Trophoblast cell (in vitro differentiated cells and primary cell): ENCODE results near the gene SH3BP4.

Experiments used
- DNase-seq, 2 donors: peaks; one replicate each; pipeline ENCODE4 v3.0.0-alpha.2; 2016
- H2AFZ ChIP-seq: 2 replicates; pipeline ENCODE4 v1.6.1; 2013; ENCODE audit warnings: low read length, moderate library complexity, mild to moderate bottlenecking; ENCODE audit not compliant: insufficient read depth, poor library complexity
- H2AK5ac ChIP-seq: 2 replicates; pipeline ENCODE4 v1.6.1; 2013; ENCODE audit warnings: mild to moderate bottlenecking, low read length
- H2BK120ac ChIP-seq: 2 replicates; pipeline ENCODE4 v1.6.1; 2013; ENCODE audit warnings: low read length, mild to moderate bottlenecking, moderate library complexity; ENCODE audit not compliant: insufficient read depth, poor library complexity
- H2BK12ac ChIP-seq: 2 replicates; pipeline ENCODE4 v1.6.1; 2013; ENCODE audit warnings: mild to moderate bottlenecking, low read length, moderate library complexity
- H2BK5ac ChIP-seq: 2 replicates; pipeline ENCODE4 v1.6.1; 2013; ENCODE audit warnings: low read length, low read depth, moderate library complexity, mild to moderate bottlenecking; ENCODE audit not compliant: poor library complexity
- H3K14ac ChIP-seq: 2 replicates; pipeline ENCODE4 v1.6.1; 2013; ENCODE audit warnings: mild to moderate bottlenecking, low read length
- H3K18ac ChIP-seq: 2 replicates; pipeline ENCODE4 v1.6.1; 2013; ENCODE audit warnings: mild to moderate bottlenecking, low read length
- H3K23ac ChIP-seq: 2 replicates; pipeline ENCODE4 v1.6.1; 2013; ENCODE audit warnings: low read length
- H3K27ac ChIP-seq: 2 replicates; pipeline ENCODE4 v1.5.1; 2013; ENCODE audit warnings: low read depth, mild to moderate bottlenecking, inconsistent platforms, low read length, moderate library complexity
- H3K27me3 ChIP-seq: 2 replicates; pipeline ENCODE4 v1.6.1; 2013; ENCODE audit warnings: inconsistent platforms, mild to moderate bottlenecking, low read length, moderate library complexity; ENCODE audit not compliant: insufficient read depth
- H3K36me3 ChIP-seq, 2 experiments: 1 replicate in 1 of 2; 2 replicates in 1 of 2; pipeline ENCODE4 v1.6.1; 2013; ENCODE audit warnings: low read length in 2 of 2, mild to moderate bottlenecking in 2 of 2, moderate library complexity in 1 of 2; ENCODE audit not compliant: insufficient read depth in 2 of 2, control insufficient read depth in 1 of 2
- H3K4ac ChIP-seq: 2 replicates; pipeline ENCODE4 v1.6.1; 2013; ENCODE audit warnings: low read depth, mild to moderate bottlenecking, low read length, moderate library complexity
- H3K4me1 ChIP-seq, 2 experiments: 1 replicate in 1 of 2; 2 replicates in 1 of 2; pipeline ENCODE4 v1.6.1; 2013; ENCODE audit warnings: low read length in 2 of 2, mild to moderate bottlenecking in 2 of 2, moderate library complexity in 1 of 2; ENCODE audit not compliant: insufficient read depth in 2 of 2, control insufficient read depth in 1 of 2
- H3K4me2 ChIP-seq: 2 replicates; pipeline ENCODE4 v1.6.1; 2013; ENCODE audit warnings: inconsistent platforms, mild to moderate bottlenecking, low read length, moderate library complexity
- H3K4me3 ChIP-seq: 2 replicates; pipeline ENCODE4 v1.5.1; 2013; ENCODE audit warnings: mild to moderate bottlenecking, low read depth, low read length, inconsistent platforms
- H3K79me1 ChIP-seq: one replicate; pipeline ENCODE4 v1.6.1; 2013; ENCODE audit warnings: low read length
- H3K79me2 ChIP-seq: 2 replicates; pipeline ENCODE4 v1.6.1; 2013; ENCODE audit warnings: low read length, mild to moderate bottlenecking; ENCODE audit not compliant: control insufficient read depth, insufficient read depth, poor library complexity
- H3K9ac ChIP-seq: 2 replicates; pipeline ENCODE4 v1.6.1; 2013; ENCODE audit warnings: mild to moderate bottlenecking, low read length
- H3K9me3 ChIP-seq: 2 replicates; pipeline ENCODE4 v1.6.1; 2013; ENCODE audit warnings: low read depth, mild to moderate bottlenecking, control low read depth, inconsistent platforms, low read length; ENCODE audit not compliant: insufficient read depth
- H4K12ac ChIP-seq: 2 replicates; pipeline ENCODE4 v1.6.1; 2013; ENCODE audit warnings: low read depth, mild to moderate bottlenecking, low read length, moderate library complexity
- H4K8ac ChIP-seq: 2 replicates; pipeline ENCODE4 v1.6.1; 2013; ENCODE audit warnings: low read depth, mild to moderate bottlenecking, low read length, moderate library complexity
- H4K91ac ChIP-seq: one replicate; pipeline ENCODE4 v1.6.1; 2013; ENCODE audit warnings: low read depth, mild to moderate bottlenecking, low read length, moderate library complexity
- WGBS: extraction: QIAGEN DNeasy Blood & Tissue Kit; methylation state at CpG from one replicate; pipeline ENCODE4 v1.1.7; 2013; ENCODE audit warnings: missing lambda C conversion rate; ENCODE audit not compliant: insufficient read length, insufficient coverage; ENCODE audit errors: extremely low coverage; 5-methylcytosine and 5-hydroxymethylcytosine counted together

The SH3BP4 gene

DNA sequence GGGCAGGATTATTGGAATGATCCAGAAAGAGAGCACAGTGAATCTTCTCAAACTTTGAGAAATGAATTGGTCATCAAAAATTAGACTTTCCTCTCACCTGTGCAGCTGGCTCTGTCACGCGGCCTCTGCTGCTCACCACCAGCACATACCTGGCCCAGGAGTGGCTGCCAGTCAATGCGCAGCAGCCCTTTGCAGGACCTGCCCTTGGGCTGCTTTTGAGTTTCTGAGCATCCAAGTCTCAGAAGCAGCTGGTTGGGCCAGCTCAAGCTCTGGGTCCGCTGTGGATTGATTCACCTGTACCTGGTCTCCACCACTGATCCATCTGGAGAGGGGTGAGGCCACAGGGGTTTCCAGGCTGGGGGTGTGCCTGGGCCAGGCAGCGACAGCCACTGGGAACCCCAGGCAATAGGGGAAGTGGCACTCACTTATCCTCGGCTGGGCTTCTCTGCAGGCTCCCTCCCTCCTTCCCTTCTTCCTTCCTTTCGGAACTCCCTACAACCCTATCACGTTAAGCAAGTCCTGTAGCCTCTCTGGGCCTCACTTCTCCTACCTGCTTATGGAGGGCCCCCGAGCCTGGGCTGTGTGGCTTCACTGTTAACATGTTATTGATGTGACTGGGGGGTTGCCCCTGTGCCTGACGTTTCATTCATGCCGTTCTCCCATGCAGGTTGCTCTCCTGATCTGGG, 48.1 kb downstream of the SH3BP4 start:
- H3K79me2 ChIP-seq: peaks cover 9% of the 10 kb centered on the region
- no peak overlapping the region for H3K4me3 ChIP-seq
- whole genome bisulfite sequencing: no CpG with 5 or more reads among the region's 11 CpGs
- peak; percentile 91 to 96 for DNase-seq
- H3K14ac ChIP-seq: no peak overlapping the region
- H3K23ac ChIP-seq: no peak overlapping the region
- no peak overlapping the region for H3K4me2 ChIP-seq
- no peak overlapping the region for H3K18ac ChIP-seq
- no peak overlapping the region for H4K12ac ChIP-seq
- peaks cover 45 to 50% of the 10 kb centered on the region in 2 experiments for H3K4me1 ChIP-seq
- peaks cover 2% of the 10 kb centered on the region for H3K9me3 ChIP-seq
- H3K9ac ChIP-seq: no peak overlapping the region
- H2BK12ac ChIP-seq: no peak overlapping the region
- no peak overlapping the region for H4K8ac ChIP-seq
- peaks cover 5 to 9% of the 10 kb centered on the region in 2 experiments for H3K36me3 ChIP-seq
- H3K27ac ChIP-seq: no peak overlapping the region
- peaks cover 21% of the 10 kb centered on the region for H3K79me1 ChIP-seq
- H4K91ac ChIP-seq: no peak overlapping the region
- no peak overlapping the region for H2AK5ac ChIP-seq
- H2BK120ac ChIP-seq: no peak overlapping the region
- no peaks in the 10 kb centered on the region for H3K27me3 ChIP-seq
- no peak overlapping the region for H2AFZ ChIP-seq
- no peak overlapping the region for H3K4ac ChIP-seq
- H2BK5ac ChIP-seq: no peak overlapping the region

- Histone ChIP-seq H3K9me3 (no peaks in the 10 kb centered on the region), H2AK5ac (no peak overlapping the region), H3K4me3 (no peak overlapping the region), H3K79me1 (peaks cover 14% of the 10 kb centered on the region), H3K36me3 (peaks cover 4 to 5% of the 10 kb centered on the region in 2 experiments), H3K14ac (no peak overlapping the region), H3K4ac (no peak overlapping the region), H3K27ac (no peak overlapping the region), H2BK5ac (no peak overlapping the region), H3K27me3 (no peaks in the 10 kb centered on the region), H3K4me2 (no peak overlapping the region), H4K91ac (no peak overlapping the region), H3K9ac (no peak overlapping the region), H2BK12ac (no peak overlapping the region), H3K79me2 (peaks cover 4% of the 10 kb centered on the region), H4K8ac (no peak overlapping the region), H3K18ac (no peak overlapping the region), H4K12ac (no peak overlapping the region), H2BK120ac (no peak overlapping the region), H3K23ac (no peak overlapping the region), H3K4me1 (peaks cover 45 to 50% of the 10 kb centered on the region in 2 experiments), H2AFZ (no peak overlapping the region)
- DNase-seq: no peak
- WGBS: no CpG with 5 or more reads among the region's 20 CpGs
These were observed 48.8 kb downstream of the SH3BP4 start for GRCh38 chr2:235000426-235001236.

DNA sequence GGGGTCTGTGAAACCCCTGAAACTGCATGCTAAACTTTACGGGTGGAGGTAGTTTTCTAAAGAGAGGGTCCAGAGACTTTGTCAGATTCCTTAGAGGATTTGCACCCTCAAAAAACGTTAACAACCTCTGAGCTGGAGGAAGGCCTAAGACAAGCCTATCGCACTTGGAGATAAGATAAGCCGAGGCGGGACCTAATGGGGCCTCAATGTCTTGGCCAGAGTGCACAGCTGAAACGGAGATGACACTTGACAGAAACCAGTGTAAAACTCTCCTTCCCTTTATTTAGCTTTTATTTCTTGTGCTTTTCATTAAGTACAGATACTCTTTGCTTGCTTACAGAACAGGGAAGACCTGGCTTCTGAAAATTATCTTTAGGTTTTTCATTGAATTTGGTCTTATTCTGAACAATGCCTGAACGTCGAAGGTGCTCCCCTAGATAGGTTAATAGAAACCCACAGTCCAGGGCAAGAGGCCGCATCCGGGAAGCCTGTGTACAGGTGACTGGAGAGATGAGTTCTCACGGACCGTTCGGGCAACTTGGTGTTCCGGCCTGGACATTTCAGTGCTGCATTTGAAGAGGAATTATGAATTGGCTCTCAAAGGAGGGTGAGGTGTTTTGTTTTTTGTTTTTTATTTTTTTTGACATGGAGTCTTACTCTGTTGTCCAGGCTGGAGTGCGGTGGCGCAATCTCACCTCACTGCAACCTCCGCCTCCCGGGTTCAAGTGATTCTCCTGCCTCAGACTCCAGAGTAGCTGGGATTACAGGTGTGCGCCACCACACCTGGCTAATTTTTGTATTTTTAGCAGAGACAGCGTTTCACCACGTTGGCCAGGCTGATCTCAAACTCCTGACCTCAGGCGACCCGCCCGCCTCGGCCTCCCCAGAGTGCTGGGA, 49.7 kb downstream of the SH3BP4 start:
- Histone ChIP-seq H3K23ac (no peak overlapping the region), H4K8ac (no peak overlapping the region), H2AFZ (no peak overlapping the region), H3K18ac (no peak overlapping the region), H3K27ac (no peak overlapping the region), H3K4ac (no peak overlapping the region), H2BK5ac (no peak overlapping the region), H3K4me1 (peaks cover 37 to 48% of the 10 kb centered on the region in 2 experiments), H3K79me1 (peaks cover 9% of the 10 kb centered on the region), H3K27me3 (no peaks in the 10 kb centered on the region), H3K9ac (no peak overlapping the region), H3K9me3 (no peaks in the 10 kb centered on the region), H3K4me2 (no peak overlapping the region), H4K12ac (no peak overlapping the region), H2BK12ac (no peak overlapping the region), H2AK5ac (no peak overlapping the region), H3K79me2 (peaks cover 6% of the 10 kb centered on the region), H4K91ac (no peak overlapping the region), H2BK120ac (no peak overlapping the region), H3K4me3 (no peak overlapping the region), H3K36me3 (peaks cover 3 to 5% of the 10 kb centered on the region in 2 experiments), H3K14ac (no peak overlapping the region)
- WGBS: no CpG with 5 or more reads among the region's 25 CpGs
- no peak for DNase-seq
